Muscle layer of duodenum (tissue), 2 donors: Measurements from ENCODE around the gene OLFML1.
A peak's percentile ranks its signal among the peaks of the same experiment; 100 is the strongest.

Experiments used
- H3K27ac ChIP-seq: one replicate; pipeline ENCODE4 v1.7.0; 2013; ENCODE audit warnings: mild to moderate bottlenecking, low read length
- H3K27me3 ChIP-seq: one replicate; pipeline ENCODE4 v1.7.0; 2013; ENCODE audit warnings: low read depth, mild to moderate bottlenecking, control low read depth, low read length
- H3K36me3 ChIP-seq, 2 donors: one replicate each; pipeline ENCODE4 v1.7.0; 2013; ENCODE audit warnings: low read length in 2 of 2, control low read depth in 1 of 2, mild to moderate bottlenecking in 1 of 2; ENCODE audit not compliant: insufficient read depth in 2 of 2, control insufficient read depth in 1 of 2
- H3K4me1 ChIP-seq, 2 donors: one replicate each; pipeline ENCODE4 v1.7.0; 2013; ENCODE audit warnings: low read length in 2 of 2, mild to moderate bottlenecking in 2 of 2, control low read depth in 1 of 2, moderate library complexity in 1 of 2; ENCODE audit not compliant: insufficient read depth in 2 of 2, control insufficient read depth in 1 of 2
- H3K4me3 ChIP-seq, 2 donors: one replicate each; pipeline ENCODE4 v1.7.0; 2013; ENCODE audit warnings: low read length in 2 of 2, low read depth in 1 of 2, mild to moderate bottlenecking in 1 of 2
- H3K9me3 ChIP-seq, 2 donors: one replicate each; pipeline ENCODE4 v1.7.0; 2013; ENCODE audit warnings: low read length in 2 of 2, control low read depth in 1 of 2, mild to moderate bottlenecking in 1 of 2; ENCODE audit not compliant: control insufficient read depth in 1 of 2
- donor health status: healthy.

The OLFML1 gene

GRCh38 chr11:7485186-7486097 lies at the start of gene OLFML1:
Gene OLFML1 (plus strand): TSS chr11:7485506. CDS start chr11:7485876, 370 bp downstream.
- Histone ChIP-seq H3K27me3 (no peaks in the 10 kb centered on the region), H3K4me3 (peak within 1 kb of the TSS; percentile 59 to 65), H3K36me3 (no peaks in the 10 kb centered on the region), H3K4me1 (no peaks in the 10 kb centered on the region), H3K9me3 (no peaks in the 10 kb centered on the region), H3K27ac (peak within 1 kb of the TSS; percentile 10)

DNA sequence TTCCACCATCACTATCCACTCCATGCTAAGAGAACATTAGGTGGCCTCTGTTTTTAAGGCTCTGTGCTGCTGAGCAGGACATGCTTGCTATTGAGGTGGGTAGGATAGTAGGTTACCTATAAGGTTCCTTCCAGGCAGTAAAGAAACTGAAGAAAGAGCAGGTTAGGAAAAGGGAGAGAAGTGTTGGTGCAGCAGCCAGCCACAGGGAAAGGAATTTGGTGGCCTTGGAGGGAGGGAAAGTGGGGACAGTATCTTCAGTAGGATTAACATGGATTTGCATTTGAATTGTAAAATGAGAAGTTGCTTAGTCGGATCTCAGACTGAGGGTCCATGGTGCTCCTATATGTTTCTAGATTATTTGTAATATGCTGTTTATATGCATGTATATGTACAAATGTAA lies 49.2 kb upstream of the OLFML1 start:
- Histone ChIP-seq H3K4me1 (no peaks in the 10 kb centered on the region), H3K4me3 (no peak overlapping the region), H3K27me3 (no peaks in the 10 kb centered on the region), H3K36me3 (no peaks in the 10 kb centered on the region), H3K27ac (no peak overlapping the region), H3K9me3 (no peaks in the 10 kb centered on the region)

- no peaks in the 10 kb centered on the region for H3K4me1 ChIP-seq
- H3K9me3 ChIP-seq, result no peaks in the 10 kb centered on the region
- H3K4me3 ChIP-seq, result no peak overlapping the region
- H3K36me3 ChIP-seq, result no peaks in the 10 kb centered on the region
- no peaks in the 10 kb centered on the region for H3K27me3 ChIP-seq
- H3K27ac ChIP-seq, result no peak overlapping the region
Observed at GRCh38 chr11:7436657-7437056, 48.6 kb upstream of the OLFML1 start.

DNA sequence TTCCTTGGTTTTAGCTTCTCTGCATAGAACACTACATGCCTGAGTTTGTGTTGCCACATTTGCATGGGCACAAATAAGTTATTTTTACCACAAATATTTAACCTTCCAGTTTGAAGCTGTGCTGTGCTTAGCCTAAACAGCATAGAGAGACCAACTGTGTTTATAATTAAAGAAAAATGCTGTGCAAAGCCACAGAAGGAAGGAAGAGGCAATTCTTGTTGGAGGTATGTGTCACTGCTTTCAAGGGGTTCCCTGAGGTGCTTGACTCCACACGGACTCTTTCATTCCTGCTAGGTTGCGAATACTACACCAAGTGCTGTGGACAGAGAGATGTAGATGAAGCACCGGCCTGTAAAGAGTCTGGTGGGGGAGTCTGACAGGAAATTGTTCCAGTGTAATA lies 47.6 kb upstream of the OLFML1 start:
- Histone ChIP-seq H3K36me3 (no peaks in the 10 kb centered on the region), H3K27ac (no peak overlapping the region), H3K4me1 (no peaks in the 10 kb centered on the region), H3K4me3 (no peak overlapping the region), H3K27me3 (no peaks in the 10 kb centered on the region), H3K9me3 (no peaks in the 10 kb centered on the region)

DNA sequence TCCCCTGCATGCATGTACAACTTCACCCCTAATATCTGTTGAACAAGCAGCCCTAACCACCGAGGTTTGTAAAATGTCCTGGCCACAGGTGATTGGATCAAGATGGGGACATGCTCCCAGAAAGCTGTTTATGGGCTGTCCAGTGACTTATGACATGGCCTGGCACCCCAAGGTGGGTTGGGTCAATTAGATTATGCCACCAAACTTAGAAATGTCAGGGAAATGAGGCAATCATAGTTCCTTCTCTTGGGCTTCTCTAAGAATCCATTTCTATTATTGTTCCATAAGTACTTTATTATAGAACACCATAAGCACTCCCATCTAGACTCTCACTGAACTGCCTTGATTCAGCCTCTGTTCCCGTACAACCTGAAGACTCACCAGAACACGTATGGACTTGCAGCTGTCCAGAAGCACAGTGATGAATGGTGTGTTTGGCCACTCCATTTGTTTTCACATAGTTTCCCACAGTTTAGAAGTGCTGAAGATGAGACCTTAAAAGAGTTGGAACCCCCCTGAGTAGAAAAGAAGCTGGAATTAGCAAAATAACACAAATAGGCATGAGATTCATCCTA lies 45.5 kb upstream of the OLFML1 start:
- Histone ChIP-seq H3K27ac (no peak overlapping the region), H3K9me3 (no peaks in the 10 kb centered on the region)

DNA sequence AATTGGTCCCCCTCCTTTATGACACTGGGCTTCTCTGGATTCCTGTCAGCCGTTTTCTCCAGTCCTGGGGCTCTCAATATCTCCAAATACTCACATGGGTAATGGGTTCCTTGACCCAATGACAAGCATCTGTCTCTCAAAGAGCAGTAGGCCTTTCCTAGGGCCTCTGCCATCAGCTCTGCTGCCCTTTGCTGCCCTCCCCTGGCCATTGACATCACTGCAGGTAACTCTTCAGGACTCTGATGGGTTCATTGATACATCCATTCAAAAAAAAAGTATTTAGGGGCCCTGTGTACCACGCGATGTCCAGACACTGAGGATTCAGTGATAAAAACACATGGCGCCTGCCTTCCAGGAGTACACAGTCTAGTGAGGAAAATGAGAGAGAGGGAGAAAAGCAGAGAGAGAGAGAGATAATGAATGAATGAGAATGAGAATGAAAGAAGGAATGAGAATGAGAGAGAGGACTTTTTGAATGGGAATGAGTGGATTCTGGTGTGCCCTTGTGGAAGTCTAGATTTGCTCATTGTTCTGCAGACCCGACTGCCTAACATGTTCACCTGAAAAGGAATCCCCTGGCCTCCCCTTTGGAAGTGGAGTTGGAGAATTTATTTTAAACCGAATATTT lies 42.6 kb upstream of the OLFML1 start:
- Histone ChIP-seq H3K4me1 (no peaks in the 10 kb centered on the region), H3K9me3 (no peaks in the 10 kb centered on the region), H3K4me3 (no peak overlapping the region), H3K36me3 (no peaks in the 10 kb centered on the region), H3K27me3 (no peaks in the 10 kb centered on the region), H3K27ac (no peak overlapping the region)

More for the DNA sequence above, 45.5 kb upstream of the OLFML1 start:
- H3K4me1 ChIP-seq, result no peaks in the 10 kb centered on the region
- no peaks in the 10 kb centered on the region for H3K36me3 ChIP-seq
- H3K4me3 ChIP-seq, result no peak overlapping the region
- no peaks in the 10 kb centered on the region for H3K27me3 ChIP-seq

DNA sequence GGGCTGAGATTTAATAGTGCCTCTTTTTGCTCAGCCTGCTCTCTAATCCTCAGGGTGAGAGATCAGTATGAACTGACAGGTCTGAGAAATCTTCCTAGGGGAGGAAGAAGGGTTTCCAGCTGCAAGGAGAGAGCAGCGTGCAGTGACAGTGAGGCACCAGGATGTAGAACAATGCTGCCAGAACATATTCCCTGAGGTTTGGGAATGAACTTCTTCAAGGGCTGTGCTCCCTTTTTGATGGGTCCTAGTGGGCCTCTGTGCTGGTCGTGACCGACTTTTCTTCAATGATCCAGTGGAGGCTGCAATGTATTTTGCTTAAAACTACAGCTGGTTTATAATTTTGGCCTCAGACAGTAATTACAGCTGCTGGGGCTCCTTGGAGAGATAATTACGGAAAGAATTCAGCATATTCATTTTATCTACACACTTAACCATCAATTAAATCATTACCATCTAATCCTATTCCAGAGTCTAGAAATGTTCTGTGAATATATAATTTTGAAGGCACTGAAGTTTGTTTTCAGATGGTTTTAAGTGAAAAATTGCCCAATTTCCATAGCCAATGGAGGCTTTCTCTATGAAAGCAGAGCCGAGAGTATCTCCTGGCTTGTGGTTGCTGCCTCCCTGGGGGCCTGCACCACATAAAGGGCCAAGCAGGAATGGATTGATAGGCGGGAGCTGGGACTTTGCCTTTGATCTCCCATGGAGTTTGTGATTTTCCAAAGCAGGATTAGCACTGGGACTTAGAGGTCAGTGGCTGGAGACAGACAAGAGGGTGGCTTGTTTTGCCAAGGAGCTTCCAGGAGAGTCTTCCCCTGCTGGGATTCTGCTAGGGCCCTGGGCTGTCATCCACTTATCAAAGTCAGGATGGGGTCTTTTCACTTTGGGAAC lies 41.0 kb upstream of the OLFML1 start:
- Histone ChIP-seq H3K27me3 (no peaks in the 10 kb centered on the region), H3K36me3 (no peaks in the 10 kb centered on the region), H3K4me1 (no peaks in the 10 kb centered on the region), H3K27ac (no peak overlapping the region), H3K9me3 (no peaks in the 10 kb centered on the region), H3K4me3 (no peak overlapping the region)

GRCh38 chr11:7445564-7445963 lies 39.7 kb upstream of the OLFML1 start:
- Histone ChIP-seq H3K27me3 (no peaks in the 10 kb centered on the region), H3K27ac (no peak overlapping the region), H3K9me3 (no peaks in the 10 kb centered on the region), H3K4me3 (no peak overlapping the region), H3K4me1 (no peaks in the 10 kb centered on the region), H3K36me3 (no peaks in the 10 kb centered on the region)

DNA sequence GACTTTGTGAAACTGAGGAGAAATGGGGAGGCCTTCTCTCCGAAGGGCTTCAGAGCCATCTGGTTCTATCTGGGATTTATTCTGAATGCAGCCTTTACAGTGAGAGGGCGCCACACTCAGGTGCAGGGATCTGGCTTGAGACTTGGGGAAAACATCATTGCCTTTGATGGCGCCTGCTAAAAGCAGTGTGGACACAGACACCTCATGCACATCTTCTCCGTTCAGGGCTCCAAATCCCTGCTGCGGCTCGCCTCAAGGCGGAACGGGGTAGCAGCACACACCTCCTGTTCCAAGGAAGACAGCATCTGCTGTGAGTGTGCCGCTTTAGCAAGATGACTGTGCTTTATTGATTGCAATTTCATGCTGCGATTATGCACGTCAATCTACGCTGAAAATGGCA lies 37.1 kb upstream of the OLFML1 start:
- Histone ChIP-seq H3K27ac (no peak overlapping the region), H3K36me3 (no peaks in the 10 kb centered on the region), H3K9me3 (no peaks in the 10 kb centered on the region), H3K4me3 (no peak overlapping the region), H3K27me3 (no peaks in the 10 kb centered on the region), H3K4me1 (no peaks in the 10 kb centered on the region)

- H3K27me3 ChIP-seq, result no peaks in the 10 kb centered on the region
- H3K4me1 ChIP-seq, result no peaks in the 10 kb centered on the region
- H3K36me3 ChIP-seq, result no peaks in the 10 kb centered on the region
- H3K4me3 ChIP-seq, result no peak overlapping the region
- H3K27ac ChIP-seq, result no peak overlapping the region
- no peaks in the 10 kb centered on the region for H3K9me3 ChIP-seq
Observed at GRCh38 chr11:7449211-7449840, 36.0 kb upstream of the OLFML1 start.
